ENCODE measurements around the gene RUSC1. TPM values are rescaled to one million over a fixed set of nuclear protein-coding genes. Genes with fewer than 3 reads are reported as not detected.
"Not testable (repeated sequence)": the region's sequence is repeated elsewhere in the genome, so short reads cannot be mapped to it uniquely, and the experiment has no call there.

RUSC1 gene
- total RNA-seq, 1 donor from 2014 or later: 48.0 TPM

DNA sequence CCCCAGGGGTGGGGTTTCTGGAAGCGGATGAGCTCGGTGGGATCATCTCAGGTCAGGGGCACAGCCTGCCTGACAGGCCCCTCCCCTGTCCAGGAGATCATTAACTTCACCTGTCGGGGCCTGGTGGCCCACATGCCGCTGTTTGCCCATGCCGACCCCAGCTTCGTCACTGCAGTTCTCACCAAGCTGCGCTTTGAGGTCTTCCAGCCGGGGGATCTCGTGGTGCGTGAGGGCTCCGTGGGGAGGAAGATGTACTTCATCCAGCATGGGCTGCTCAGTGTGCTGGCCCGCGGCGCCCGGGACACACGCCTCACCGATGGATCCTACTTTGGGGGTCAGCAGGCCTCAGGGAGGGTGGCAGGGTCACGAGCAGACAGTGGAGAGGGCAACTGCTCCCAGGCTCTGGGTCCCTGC is 35.1 kb upstream of the RUSC1 start:
- H3K4me1 Mint-ChIP-seq (ENCODE audit: low read depth, unreplicated experiment): no peaks in the 10 kb centered on the region
- Histone ChIP-seq H3K27ac (ENCODE audit: low read depth, low read length) (no peak overlapping the region), H3K4me2 (ENCODE audit: low read length) (no peak overlapping the region), H3K4me3 (ENCODE audit: insufficient read depth, low read depth, low read length) (no peak overlapping the region), H3K27me3 (ENCODE audit: insufficient read depth, low read length) (no peaks in the 10 kb centered on the region), H3K36me3 (ENCODE audit: insufficient read depth, low read length) (no peaks in the 10 kb centered on the region), H3K79me2 (ENCODE audit: insufficient read depth, low read length) (no peaks in the 10 kb centered on the region), H2AFZ (ENCODE audit: low read depth, low read length) (no peak overlapping the region), H3K4me1 (ENCODE audit: insufficient read depth, low read length) (no peaks in the 10 kb centered on the region), H3K9ac (ENCODE audit: low read length) (no peak overlapping the region), H4K20me1 (ENCODE audit: insufficient read depth, low read length) (no peaks in the 10 kb centered on the region), H3K9me3 (ENCODE audit: insufficient read depth, low read depth, low read length) (no peaks in the 10 kb centered on the region)
- peaks cover 2% of the 10 kb centered on the region for H3K9me3 Mint-ChIP-seq (ENCODE audit: unreplicated experiment)
- FAIRE-seq (no peak), DNase-seq (ENCODE audit: low read depth) (no peak)
- no peak overlapping the region for H3K27ac Mint-ChIP-seq (ENCODE audit: unreplicated experiment)
- H3K4me3 Mint-ChIP-seq (ENCODE audit: unreplicated experiment): no peak overlapping the region
- H3K36me3 Mint-ChIP-seq (ENCODE audit: low read depth, unreplicated experiment): peaks cover 9% of the 10 kb centered on the region
- peaks cover 17% of the 10 kb centered on the region for H3K27me3 Mint-ChIP-seq (ENCODE audit: low read depth, unreplicated experiment)
- TF ChIP-seq EZH2 (IDR thresholded peaks at IDR 0.05; ENCODE audit: insufficient read depth, low read length) (no peak), CTCF (IDR thresholded peaks at IDR 0.05; ENCODE audit: insufficient read depth, low read depth, low read length) (no peak)

DNA sequence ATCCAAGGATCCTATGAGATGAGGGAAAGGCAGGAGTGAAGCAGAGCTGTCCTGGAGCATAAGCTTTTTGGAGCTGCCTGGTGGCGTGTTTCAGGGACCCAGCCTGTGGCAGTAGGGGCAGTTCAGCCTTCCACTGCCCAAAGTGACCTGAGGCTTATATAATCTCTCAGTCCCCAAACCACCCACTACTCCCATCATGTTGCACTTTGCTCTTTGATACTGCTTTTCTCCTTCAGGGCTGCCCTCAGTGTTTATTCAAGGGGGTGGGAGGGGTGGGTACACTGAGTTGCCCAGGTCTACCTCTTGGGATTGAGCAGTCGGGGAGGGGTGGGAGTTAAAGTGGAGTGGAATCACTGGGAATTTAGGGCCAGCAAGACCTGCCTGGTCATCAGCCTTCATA is 34.1 kb upstream of the RUSC1 start:
- no peak for TF ChIP-seq EZH2 (IDR thresholded peaks at IDR 0.05; ENCODE audit: insufficient read depth, low read length)
- no peak for TF ChIP-seq CTCF (IDR thresholded peaks at IDR 0.05; ENCODE audit: insufficient read depth, low read depth, low read length)
- Histone ChIP-seq H2AFZ (ENCODE audit: low read depth, low read length) (no peak overlapping the region), H3K4me2 (ENCODE audit: low read length) (no peak overlapping the region), H3K4me1 (ENCODE audit: insufficient read depth, low read length) (no peaks in the 10 kb centered on the region), H4K20me1 (ENCODE audit: insufficient read depth, low read length) (no peaks in the 10 kb centered on the region), H3K4me3 (ENCODE audit: insufficient read depth, low read depth, low read length) (no peak overlapping the region), H3K79me2 (ENCODE audit: insufficient read depth, low read length) (no peaks in the 10 kb centered on the region), H3K9ac (ENCODE audit: low read length) (no peak overlapping the region), H3K27me3 (ENCODE audit: insufficient read depth, low read length) (no peaks in the 10 kb centered on the region), H3K27ac (ENCODE audit: low read depth, low read length) (no peak overlapping the region), H3K36me3 (ENCODE audit: insufficient read depth, low read length) (no peaks in the 10 kb centered on the region), H3K9me3 (ENCODE audit: insufficient read depth, low read depth, low read length) (no peaks in the 10 kb centered on the region)
- H3K27ac Mint-ChIP-seq (ENCODE audit: unreplicated experiment): no peak overlapping the region
- H3K27me3 Mint-ChIP-seq (ENCODE audit: low read depth, unreplicated experiment): peaks cover 21% of the 10 kb centered on the region
- peaks cover 9% of the 10 kb centered on the region for H3K36me3 Mint-ChIP-seq (ENCODE audit: low read depth, unreplicated experiment)
- FAIRE-seq (no peak), DNase-seq (ENCODE audit: low read depth) (no peak)
- H3K9me3 Mint-ChIP-seq (ENCODE audit: unreplicated experiment): peaks cover 2% of the 10 kb centered on the region
- no peaks in the 10 kb centered on the region for H3K4me1 Mint-ChIP-seq (ENCODE audit: low read depth, unreplicated experiment)
- no peak overlapping the region for H3K4me3 Mint-ChIP-seq (ENCODE audit: unreplicated experiment)

DNA sequence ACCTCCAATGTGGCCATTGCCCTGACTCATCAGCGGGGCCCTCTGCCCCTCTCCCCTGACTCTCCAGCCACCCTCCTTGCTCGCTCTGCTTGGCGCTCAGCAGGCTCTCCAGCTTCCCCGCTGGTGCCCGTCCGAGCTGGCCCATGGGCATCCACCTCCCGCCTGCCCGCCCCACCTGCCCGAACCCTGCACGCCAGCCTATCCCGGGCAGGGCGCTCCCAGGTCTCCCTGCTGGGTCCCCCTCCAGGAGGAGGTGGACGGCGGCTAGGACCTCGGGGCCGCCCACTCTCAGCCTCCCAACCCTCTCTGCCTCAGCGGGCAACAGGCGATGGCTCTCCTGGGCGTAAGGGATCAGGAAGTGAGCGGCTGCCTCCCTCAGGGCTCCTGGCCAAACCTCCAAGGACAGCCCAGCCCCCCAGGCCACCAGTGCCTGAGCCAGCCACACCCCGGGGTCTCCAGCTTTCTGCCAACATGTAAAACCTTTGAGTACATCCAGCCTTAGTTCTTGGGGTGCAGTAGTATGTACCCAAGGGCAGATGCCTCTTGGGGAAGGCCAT is 32.6 kb upstream of the RUSC1 start:
- peaks cover 2% of the 10 kb centered on the region for H3K9me3 Mint-ChIP-seq (ENCODE audit: unreplicated experiment)
- H3K27ac Mint-ChIP-seq (ENCODE audit: unreplicated experiment): no peak overlapping the region
- FAIRE-seq (no peak), DNase-seq (ENCODE audit: low read depth) (no peak)
- Histone ChIP-seq H3K79me2 (ENCODE audit: insufficient read depth, low read length) (no peaks in the 10 kb centered on the region), H3K27me3 (ENCODE audit: insufficient read depth, low read length) (peaks cover 2% of the 10 kb centered on the region), H3K4me3 (ENCODE audit: insufficient read depth, low read depth, low read length) (no peak overlapping the region), H3K36me3 (ENCODE audit: insufficient read depth, low read length) (no peaks in the 10 kb centered on the region), H3K9me3 (ENCODE audit: insufficient read depth, low read depth, low read length) (no peaks in the 10 kb centered on the region), H3K27ac (ENCODE audit: low read depth, low read length) (no peak overlapping the region), H4K20me1 (ENCODE audit: insufficient read depth, low read length) (no peaks in the 10 kb centered on the region), H2AFZ (ENCODE audit: low read depth, low read length) (no peak overlapping the region), H3K4me1 (ENCODE audit: insufficient read depth, low read length) (no peaks in the 10 kb centered on the region), H3K9ac (ENCODE audit: low read length) (no peak overlapping the region), H3K4me2 (ENCODE audit: low read length) (no peak overlapping the region)
- TF ChIP-seq EZH2 (IDR thresholded peaks at IDR 0.05; ENCODE audit: insufficient read depth, low read length): no peak
- no peak for TF ChIP-seq CTCF (IDR thresholded peaks at IDR 0.05; ENCODE audit: insufficient read depth, low read depth, low read length)
- peaks cover 9% of the 10 kb centered on the region for H3K36me3 Mint-ChIP-seq (ENCODE audit: low read depth, unreplicated experiment)
- H3K27me3 Mint-ChIP-seq (ENCODE audit: low read depth, unreplicated experiment): peaks cover 26% of the 10 kb centered on the region
- no peak overlapping the region for H3K4me3 Mint-ChIP-seq (ENCODE audit: unreplicated experiment)
- no peaks in the 10 kb centered on the region for H3K4me1 Mint-ChIP-seq (ENCODE audit: low read depth, unreplicated experiment)

DNA sequence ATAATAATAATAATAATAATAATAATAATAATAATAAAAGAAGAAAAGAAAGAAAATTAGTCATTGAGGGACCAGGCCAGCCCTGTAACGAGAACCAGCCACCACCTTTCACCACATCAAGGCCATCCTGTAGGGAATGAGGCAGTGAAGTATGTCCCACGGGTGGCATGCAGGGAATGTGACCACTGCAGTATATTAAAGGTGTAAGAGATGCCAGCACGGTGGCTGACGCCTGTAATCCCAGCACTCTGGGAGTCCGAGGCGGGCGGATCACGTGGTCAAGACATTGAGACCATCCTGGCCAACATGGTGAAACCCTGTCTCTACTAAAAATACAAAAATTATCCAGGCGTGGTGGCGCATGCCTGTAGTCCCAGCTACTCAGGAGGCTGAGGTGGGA is 29.7 kb upstream of the RUSC1 start:
- not testable (repeated sequence) for H3K4me2 ChIP-seq (ENCODE audit: low read length); H3K4me1 ChIP-seq (ENCODE audit: insufficient read depth, low read length); H2AFZ ChIP-seq (ENCODE audit: low read depth, low read length); H3K9me3 Mint-ChIP-seq (ENCODE audit: unreplicated experiment); H3K79me2 ChIP-seq (ENCODE audit: insufficient read depth, low read length); FAIRE-seq; H3K4me3 Mint-ChIP-seq (ENCODE audit: unreplicated experiment); H4K20me1 ChIP-seq (ENCODE audit: insufficient read depth, low read length); H3K36me3 ChIP-seq (ENCODE audit: insufficient read depth, low read length); H3K9ac ChIP-seq (ENCODE audit: low read length); H3K27ac Mint-ChIP-seq (ENCODE audit: unreplicated experiment); H3K4me3 ChIP-seq (ENCODE audit: insufficient read depth, low read depth, low read length); H3K4me1 Mint-ChIP-seq (ENCODE audit: low read depth, unreplicated experiment); H3K27ac ChIP-seq (ENCODE audit: low read depth, low read length); H3K9me3 ChIP-seq (ENCODE audit: insufficient read depth, low read depth, low read length); DNase-seq (ENCODE audit: low read depth)
- H3K27me3 ChIP-seq (ENCODE audit: insufficient read depth, low read length): peaks cover 26% of the 10 kb centered on the region
- H3K27me3 Mint-ChIP-seq (ENCODE audit: low read depth, unreplicated experiment): peaks cover 50% of the 10 kb centered on the region
- peaks cover 10% of the 10 kb centered on the region for H3K36me3 Mint-ChIP-seq (ENCODE audit: low read depth, unreplicated experiment)

Measured in astrocyte (in vitro differentiated cells and primary cell).